DND-41 (cell line): ENCODE results near the gene PRR15L.

Experiments used
- ATAC-seq: fragments of 200-7000 bp; cut with Tn5 transposase; 3 replicates; pipeline ENCODE4 v1.9.1; 2021; ENCODE audit warnings: low read depth; ENCODE audit not compliant: insufficient read depth
- DNase-seq: peaks from one replicate; pipeline ENCODE4 v3.0.0-alpha.2; 2020
- H2AFZ ChIP-seq: 2 replicates; pipeline ENCODE4 v1.6.0; 2012; ENCODE audit warnings: low read depth, low read length
- H3K27ac ChIP-seq: 2 replicates; pipeline ENCODE4 v1.5.1; 2012; ENCODE audit warnings: low read length, inconsistent platforms
- H3K27me3 ChIP-seq: fragments of 200-600 bp; sonication (generic); 2 replicates; pipeline ENCODE4 v1.6.0; 2012; ENCODE audit warnings: low read length, mild to moderate bottlenecking, inconsistent platforms; ENCODE audit not compliant: insufficient read depth, poor library complexity
- H3K36me3 ChIP-seq: 2 replicates; pipeline ENCODE4 v1.5.1; 2012; ENCODE audit warnings: low read length, inconsistent platforms; ENCODE audit not compliant: insufficient read depth
- H3K4me1 ChIP-seq: 2 replicates; pipeline ENCODE4 v1.5.1; 2012; ENCODE audit warnings: mild to moderate bottlenecking, low read length; ENCODE audit not compliant: insufficient read depth
- H3K4me2 ChIP-seq: 2 replicates; pipeline ENCODE4 v1.6.0; 2012; ENCODE audit warnings: mild to moderate bottlenecking, moderate library complexity, low read length, inconsistent platforms; ENCODE audit not compliant: insufficient read depth
- H3K4me3 ChIP-seq, 2 experiments: fragments of 200-600 bp in 1 of 2; shearing (Covaris generic) in 1 of 2; 2 replicates each; pipeline ENCODE4 v1.5.1; 2012 to 2016; ENCODE audit warnings: inconsistent platforms in 2 of 2, low read length in 2 of 2, mild to moderate bottlenecking in 2 of 2, low read depth in 1 of 2, moderate library complexity in 1 of 2
- H3K79me2 ChIP-seq: 2 replicates; pipeline ENCODE4 v1.6.0; 2012; ENCODE audit warnings: low read length, inconsistent platforms; ENCODE audit not compliant: insufficient read depth
- H3K9ac ChIP-seq: 2 replicates; pipeline ENCODE4 v1.6.0; 2012; ENCODE audit warnings: low read depth, mild to moderate bottlenecking, inconsistent platforms, low read length, moderate library complexity
- H3K9me3 ChIP-seq: 2 replicates; pipeline ENCODE4 v1.5.1; 2012; ENCODE audit warnings: low read length, moderate library complexity, mild to moderate bottlenecking, inconsistent platforms; ENCODE audit not compliant: insufficient read depth, severe bottlenecking
- H4K20me1 ChIP-seq: 2 replicates; pipeline ENCODE4 v1.6.0; 2012; ENCODE audit warnings: low read length; ENCODE audit not compliant: insufficient read depth
- CTCF ChIP-seq: IDR thresholded peaks from 2 replicates; pipeline ENCODE4 v1.5.1; 2012; ENCODE audit warnings: borderline replicate concordance, low read length, moderate library complexity, mild to moderate bottlenecking; ENCODE audit not compliant: poor library complexity, severe bottlenecking; ENCODE audit errors: extremely low read depth
- EZH2 ChIP-seq: IDR thresholded peaks from 3 replicates; pipeline ENCODE4 v1.6.1; 2012; ENCODE audit warnings: borderline replicate concordance, low read depth, mild to moderate bottlenecking, moderate library complexity, low read length, inconsistent platforms; ENCODE audit not compliant: severe bottlenecking

The PRR15L gene

GRCh38 chr17:47949197-47949759, 8.4 kb downstream of the PRR15L start:
- ATAC-seq (peak; percentile 79), DNase-seq (peak; percentile 72)
- Histone ChIP-seq H3K36me3 (peaks cover 31% of the 10 kb centered on the region), H3K79me2 (no peaks in the 10 kb centered on the region), H3K9ac (0 out of 2 replicates have a peak overlapping the region, but pooled peaks have one; percentile 15), H3K4me2 (peak overlapping the region; percentile 53), H3K27me3 (no peaks in the 10 kb centered on the region), H2AFZ (0 out of 2 replicates have a peak overlapping the region, but pooled peaks have one; percentile 34), H3K4me3 (no peak overlapping the region), H3K4me1 (peaks cover 10% of the 10 kb centered on the region; the same call in 1 of the 2 replicates), H3K9me3 (no peaks in the 10 kb centered on the region), H3K27ac (no peak overlapping the region), H4K20me1 (no peaks in the 10 kb centered on the region)
- TF ChIP-seq EZH2, result no peak
- TF ChIP-seq CTCF, result peak; percentile 77

- peaks cover 10% of the 10 kb centered on the region; the same call in 1 of the 2 replicates for H3K4me1 ChIP-seq
- no peak for TF ChIP-seq EZH2
- no peak for TF ChIP-seq CTCF
- no peaks in the 10 kb centered on the region for H4K20me1 ChIP-seq
- DNase-seq, result no peak
- H3K79me2 ChIP-seq, result no peaks in the 10 kb centered on the region
- no peak overlapping the region for H3K4me3 ChIP-seq
- H3K36me3 ChIP-seq, result peaks cover 31% of the 10 kb centered on the region
- H3K27me3 ChIP-seq, result no peaks in the 10 kb centered on the region
- no peak overlapping the region for H3K27ac ChIP-seq
- no peak overlapping the region for H2AFZ ChIP-seq
- H3K9me3 ChIP-seq, result no peaks in the 10 kb centered on the region
- ATAC-seq, result peak; percentile 35; the same call in 2 of the 3 replicates
- peak overlapping the region; percentile 15; the same call in 1 of the 2 replicates for H3K9ac ChIP-seq
- H3K4me2 ChIP-seq, result peak overlapping the region; percentile 53
Measured at GRCh38 chr17:47948706-47949196, 8.9 kb downstream of the PRR15L start.

GRCh38 chr17:47946929-47947397, 10.7 kb downstream of the PRR15L start:
- Histone ChIP-seq H2AFZ (no peak overlapping the region), H3K4me3 (no peak overlapping the region), H3K4me1 (peaks cover 22% of the 10 kb centered on the region), H3K79me2 (peaks cover 7% of the 10 kb centered on the region), H3K9ac (no peak overlapping the region), H3K27me3 (no peaks in the 10 kb centered on the region), H4K20me1 (no peaks in the 10 kb centered on the region), H3K27ac (no peak overlapping the region), H3K4me2 (no peak overlapping the region), H3K9me3 (no peaks in the 10 kb centered on the region), H3K36me3 (peaks cover 31% of the 10 kb centered on the region)
- DNase-seq, result peak; percentile 73
- TF ChIP-seq EZH2, result no peak
- peak; percentile 85 for TF ChIP-seq CTCF
- peak; percentile 72 for ATAC-seq
